ENCODE data around the gene FSCN2.

FSCN2 gene

DNA sequence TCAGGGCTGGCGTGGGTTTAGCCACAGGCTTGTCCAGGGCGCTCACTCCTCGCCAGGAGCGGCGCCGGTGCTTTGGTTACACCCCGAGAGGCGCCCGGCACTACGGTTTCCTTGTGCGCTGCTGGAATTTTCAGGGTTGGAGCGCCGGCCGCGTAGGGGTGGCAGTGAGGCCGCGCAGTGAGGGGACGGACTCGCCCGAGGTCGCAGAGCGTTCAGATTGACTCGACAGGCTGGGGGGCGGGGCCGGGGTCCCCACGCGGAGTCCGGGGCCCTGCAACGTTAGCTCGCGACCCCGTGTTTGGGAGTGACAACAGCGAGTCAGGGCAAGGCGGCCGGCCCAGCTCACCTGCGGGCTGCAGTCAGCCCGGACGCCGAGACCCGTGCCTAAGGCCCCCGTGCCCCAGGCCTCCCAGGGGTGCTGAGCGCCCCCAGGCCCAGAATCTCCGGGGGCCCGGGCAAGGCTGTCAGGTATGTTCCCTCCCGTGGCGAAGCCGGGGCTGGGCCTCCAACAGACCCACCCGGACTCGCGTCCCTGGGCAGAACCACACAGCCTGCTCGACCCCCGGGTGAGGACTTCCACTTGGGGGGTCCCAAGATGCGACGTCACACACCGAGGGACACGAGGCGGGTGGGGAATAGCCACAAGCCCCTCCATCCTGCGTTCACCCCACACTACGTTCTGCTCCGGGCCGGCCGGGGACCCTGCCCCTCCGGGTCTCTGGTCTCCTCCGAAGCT lies 14.3 kb upstream of the FSCN2 start:
- TF ChIP-seq ZNF70 (CRISPR knock-in tag; IDR thresholded peaks at IDR 0.05) (no peak), GLIS3 (CRISPR knock-in tag; IDR thresholded peaks at IDR 0.05) (no peak), OSR1 (CRISPR knock-in tag; IDR thresholded peaks at IDR 0.05) (no peak), TCF4 (CRISPR knock-in tag; IDR thresholded peaks at IDR 0.05; ENCODE audit: borderline replicate concordance) (no peak), SNAI2 (CRISPR knock-in tag; IDR thresholded peaks at IDR 0.05) (no peak), RARB (CRISPR knock-in tag; IDR thresholded peaks at IDR 0.05) (no peak), BACH2 (CRISPR knock-in tag; IDR thresholded peaks at IDR 0.05; ENCODE audit: borderline replicate concordance) (no peak), ZFP3 (CRISPR knock-in tag; IDR thresholded peaks at IDR 0.05) (no peak), ZFP30 (CRISPR knock-in tag; IDR thresholded peaks at IDR 0.05) (no peak), TOX (CRISPR knock-in tag; IDR thresholded peaks at IDR 0.05; ENCODE audit: borderline replicate concordance) (no peak), ZC3H10 (CRISPR knock-in tag; IDR thresholded peaks at IDR 0.05) (no peak), ISL1 (CRISPR knock-in tag; IDR thresholded peaks at IDR 0.05) (no peak), PPARA (CRISPR knock-in tag; IDR thresholded peaks at IDR 0.05; ENCODE audit: borderline replicate concordance) (no peak)
- TF ChIP-seq, protein P1, sequence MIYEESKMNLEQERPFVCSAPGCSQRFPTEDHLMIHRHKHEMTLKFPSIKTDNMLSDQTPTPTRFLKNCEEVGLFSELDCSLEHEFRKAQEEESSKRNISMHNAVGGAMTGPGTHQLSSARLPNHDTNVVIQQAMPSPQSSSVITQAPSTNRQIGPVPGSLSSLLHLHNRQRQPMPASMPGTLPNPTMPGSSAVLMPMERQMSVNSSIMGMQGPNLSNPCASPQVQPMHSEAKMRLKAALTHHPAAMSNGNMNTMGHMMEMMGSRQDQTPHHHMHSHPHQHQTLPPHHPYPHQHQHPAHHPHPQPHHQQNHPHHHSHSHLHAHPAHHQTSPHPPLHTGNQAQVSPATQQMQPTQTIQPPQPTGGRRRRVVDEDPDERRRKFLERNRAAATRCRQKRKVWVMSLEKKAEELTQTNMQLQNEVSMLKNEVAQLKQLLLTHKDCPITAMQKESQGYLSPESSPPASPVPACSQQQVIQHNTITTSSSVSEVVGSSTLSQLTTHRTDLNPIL (CRISPR knock-in tag; IDR thresholded peaks at IDR 0.05; ENCODE audit: low read depth): no peak
- TF ChIP-seq, protein P2, sequence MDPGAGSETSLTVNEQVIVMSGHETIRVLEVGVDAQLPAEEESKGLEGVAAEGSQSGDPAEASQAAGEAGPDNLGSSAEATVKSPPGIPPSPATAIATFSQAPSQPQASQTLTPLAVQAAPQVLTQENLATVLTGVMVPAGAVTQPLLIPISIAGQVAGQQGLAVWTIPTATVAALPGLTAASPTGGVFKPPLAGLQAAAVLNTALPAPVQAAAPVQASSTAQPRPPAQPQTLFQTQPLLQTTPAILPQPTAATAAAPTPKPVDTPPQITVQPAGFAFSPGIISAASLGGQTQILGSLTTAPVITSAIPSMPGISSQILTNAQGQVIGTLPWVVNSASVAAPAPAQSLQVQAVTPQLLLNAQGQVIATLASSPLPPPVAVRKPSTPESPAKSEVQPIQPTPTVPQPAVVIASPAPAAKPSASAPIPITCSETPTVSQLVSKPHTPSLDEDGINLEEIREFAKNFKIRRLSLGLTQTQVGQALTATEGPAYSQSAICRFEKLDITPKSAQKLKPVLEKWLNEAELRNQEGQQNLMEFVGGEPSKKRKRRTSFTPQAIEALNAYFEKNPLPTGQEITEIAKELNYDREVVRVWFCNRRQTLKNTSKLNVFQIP (CRISPR knock-in tag; IDR thresholded peaks at IDR 0.05; ENCODE audit: borderline replicate concordance, low read depth): no peak
- TF ChIP-seq, protein P3, sequence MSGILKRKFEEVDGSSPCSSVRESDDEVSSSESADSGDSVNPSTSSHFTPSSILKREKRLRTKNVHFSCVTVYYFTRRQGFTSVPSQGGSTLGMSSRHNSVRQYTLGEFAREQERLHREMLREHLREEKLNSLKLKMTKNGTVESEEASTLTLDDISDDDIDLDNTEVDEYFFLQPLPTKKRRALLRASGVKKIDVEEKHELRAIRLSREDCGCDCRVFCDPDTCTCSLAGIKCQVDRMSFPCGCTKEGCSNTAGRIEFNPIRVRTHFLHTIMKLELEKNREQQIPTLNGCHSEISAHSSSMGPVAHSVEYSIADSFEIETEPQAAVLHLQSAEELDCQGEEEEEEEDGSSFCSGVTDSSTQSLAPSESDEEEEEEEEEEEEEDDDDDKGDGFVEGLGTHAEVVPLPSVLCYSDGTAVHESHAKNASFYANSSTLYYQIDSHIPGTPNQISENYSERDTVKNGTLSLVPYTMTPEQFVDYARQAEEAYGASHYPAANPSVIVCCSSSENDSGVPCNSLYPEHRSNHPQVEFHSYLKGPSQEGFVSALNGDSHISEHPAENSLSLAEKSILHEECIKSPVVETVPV (CRISPR knock-in tag; IDR thresholded peaks at IDR 0.05): no peak
- TF ChIP-seq, protein P4, sequence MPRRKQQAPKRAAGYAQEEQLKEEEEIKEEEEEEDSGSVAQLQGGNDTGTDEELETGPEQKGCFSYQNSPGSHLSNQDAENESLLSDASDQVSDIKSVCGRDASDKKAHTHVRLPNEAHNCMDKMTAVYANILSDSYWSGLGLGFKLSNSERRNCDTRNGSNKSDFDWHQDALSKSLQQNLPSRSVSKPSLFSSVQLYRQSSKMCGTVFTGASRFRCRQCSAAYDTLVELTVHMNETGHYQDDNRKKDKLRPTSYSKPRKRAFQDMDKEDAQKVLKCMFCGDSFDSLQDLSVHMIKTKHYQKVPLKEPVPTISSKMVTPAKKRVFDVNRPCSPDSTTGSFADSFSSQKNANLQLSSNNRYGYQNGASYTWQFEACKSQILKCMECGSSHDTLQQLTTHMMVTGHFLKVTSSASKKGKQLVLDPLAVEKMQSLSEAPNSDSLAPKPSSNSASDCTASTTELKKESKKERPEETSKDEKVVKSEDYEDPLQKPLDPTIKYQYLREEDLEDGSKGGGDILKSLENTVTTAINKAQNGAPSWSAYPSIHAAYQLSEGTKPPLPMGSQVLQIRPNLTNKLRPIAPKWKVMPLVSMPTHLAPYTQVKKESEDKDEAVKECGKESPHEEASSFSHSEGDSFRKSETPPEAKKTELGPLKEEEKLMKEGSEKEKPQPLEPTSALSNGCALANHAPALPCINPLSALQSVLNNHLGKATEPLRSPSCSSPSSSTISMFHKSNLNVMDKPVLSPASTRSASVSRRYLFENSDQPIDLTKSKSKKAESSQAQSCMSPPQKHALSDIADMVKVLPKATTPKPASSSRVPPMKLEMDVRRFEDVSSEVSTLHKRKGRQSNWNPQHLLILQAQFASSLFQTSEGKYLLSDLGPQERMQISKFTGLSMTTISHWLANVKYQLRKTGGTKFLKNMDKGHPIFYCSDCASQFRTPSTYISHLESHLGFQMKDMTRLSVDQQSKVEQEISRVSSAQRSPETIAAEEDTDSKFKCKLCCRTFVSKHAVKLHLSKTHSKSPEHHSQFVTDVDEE (CRISPR knock-in tag; IDR thresholded peaks at IDR 0.05): no peak
- no peak for ATAC-seq

DNA sequence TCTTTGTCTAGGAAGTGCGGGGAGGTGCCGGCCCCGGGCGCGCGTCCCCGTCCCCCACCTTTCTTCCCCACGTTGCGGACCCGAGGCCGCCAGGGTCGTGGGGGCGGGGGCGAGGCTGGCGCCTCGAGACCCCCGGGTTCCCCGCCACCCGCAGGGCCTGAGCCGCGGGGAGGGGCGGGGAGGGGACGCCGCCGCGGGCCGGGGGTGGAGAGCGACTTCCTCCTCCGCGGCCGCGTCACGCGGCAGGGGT lies 13.8 kb upstream of the FSCN2 start:
- ATAC-seq: no peak

More for the DNA sequence above, 13.8 kb upstream of the FSCN2 start:
- TF ChIP-seq TCF4 (CRISPR knock-in tag; IDR thresholded peaks at IDR 0.05; ENCODE audit: borderline replicate concordance) (no peak), ZNF565 (CRISPR knock-in tag; conservative IDR thresholded peaks at IDR 0.05; ENCODE audit: low read depth) (no peak), RARB (CRISPR knock-in tag; IDR thresholded peaks at IDR 0.05) (no peak), SNAI2 (CRISPR knock-in tag; IDR thresholded peaks at IDR 0.05) (no peak), GLIS3 (CRISPR knock-in tag; IDR thresholded peaks at IDR 0.05) (no peak), BACH2 (CRISPR knock-in tag; IDR thresholded peaks at IDR 0.05; ENCODE audit: borderline replicate concordance) (no peak), ZFP3 (CRISPR knock-in tag; IDR thresholded peaks at IDR 0.05) (no peak), ARNTL (CRISPR knock-in tag; IDR thresholded peaks at IDR 0.05; ENCODE audit: borderline replicate concordance, low read depth) (no peak), OSR1 (CRISPR knock-in tag; IDR thresholded peaks at IDR 0.05) (no peak), PPARA (CRISPR knock-in tag; IDR thresholded peaks at IDR 0.05; ENCODE audit: borderline replicate concordance) (no peak)
- TF ChIP-seq, protein P2 (CRISPR knock-in tag; IDR thresholded peaks at IDR 0.05; ENCODE audit: borderline replicate concordance, low read depth): no peak
- TF ChIP-seq, protein P3 (CRISPR knock-in tag; IDR thresholded peaks at IDR 0.05): no peak
- TF ChIP-seq, protein P1 (CRISPR knock-in tag; IDR thresholded peaks at IDR 0.05; ENCODE audit: low read depth): no peak
- TF ChIP-seq, protein P5, sequence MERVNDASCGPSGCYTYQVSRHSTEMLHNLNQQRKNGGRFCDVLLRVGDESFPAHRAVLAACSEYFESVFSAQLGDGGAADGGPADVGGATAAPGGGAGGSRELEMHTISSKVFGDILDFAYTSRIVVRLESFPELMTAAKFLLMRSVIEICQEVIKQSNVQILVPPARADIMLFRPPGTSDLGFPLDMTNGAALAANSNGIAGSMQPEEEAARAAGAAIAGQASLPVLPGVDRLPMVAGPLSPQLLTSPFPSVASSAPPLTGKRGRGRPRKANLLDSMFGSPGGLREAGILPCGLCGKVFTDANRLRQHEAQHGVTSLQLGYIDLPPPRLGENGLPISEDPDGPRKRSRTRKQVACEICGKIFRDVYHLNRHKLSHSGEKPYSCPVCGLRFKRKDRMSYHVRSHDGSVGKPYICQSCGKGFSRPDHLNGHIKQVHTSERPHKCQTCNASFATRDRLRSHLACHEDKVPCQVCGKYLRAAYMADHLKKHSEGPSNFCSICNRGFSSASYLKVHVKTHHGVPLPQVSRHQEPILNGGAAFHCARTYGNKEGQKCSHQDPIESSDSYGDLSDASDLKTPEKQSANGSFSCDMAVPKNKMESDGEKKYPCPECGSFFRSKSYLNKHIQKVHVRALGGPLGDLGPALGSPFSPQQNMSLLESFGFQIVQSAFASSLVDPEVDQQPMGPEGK (CRISPR knock-in tag; IDR thresholded peaks at IDR 0.05; ENCODE audit: borderline replicate concordance): no peak
